ENCODE results near the gene PNPLA6.

PNPLA6 gene

DNA sequence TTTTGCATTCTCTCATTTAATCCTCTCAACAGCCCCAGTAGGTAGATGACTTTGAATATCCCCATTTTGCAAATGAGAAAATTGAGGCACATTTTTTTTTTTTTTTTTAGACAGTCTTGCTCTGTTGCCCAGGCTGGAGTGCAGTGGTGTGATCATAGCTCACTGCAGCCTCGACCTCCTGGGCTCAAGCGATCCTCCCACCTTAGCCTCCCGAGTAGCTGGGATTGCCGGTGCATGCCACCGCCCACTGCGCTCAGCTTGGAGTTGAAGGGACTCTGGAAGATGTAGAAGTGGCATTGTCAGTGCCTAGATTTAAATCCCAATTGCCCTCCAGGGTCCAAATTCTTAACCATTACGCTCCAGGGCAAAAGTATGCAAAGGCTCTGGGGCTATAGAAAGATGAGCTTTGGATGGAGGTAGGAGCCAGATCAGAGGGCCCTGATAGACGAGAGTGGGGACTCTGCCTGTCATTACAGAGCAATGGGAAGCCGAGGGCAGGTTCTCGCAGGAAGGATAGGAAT lies 13.9 kb upstream of the PNPLA6 start:
- TF ChIP-seq, protein P1, sequence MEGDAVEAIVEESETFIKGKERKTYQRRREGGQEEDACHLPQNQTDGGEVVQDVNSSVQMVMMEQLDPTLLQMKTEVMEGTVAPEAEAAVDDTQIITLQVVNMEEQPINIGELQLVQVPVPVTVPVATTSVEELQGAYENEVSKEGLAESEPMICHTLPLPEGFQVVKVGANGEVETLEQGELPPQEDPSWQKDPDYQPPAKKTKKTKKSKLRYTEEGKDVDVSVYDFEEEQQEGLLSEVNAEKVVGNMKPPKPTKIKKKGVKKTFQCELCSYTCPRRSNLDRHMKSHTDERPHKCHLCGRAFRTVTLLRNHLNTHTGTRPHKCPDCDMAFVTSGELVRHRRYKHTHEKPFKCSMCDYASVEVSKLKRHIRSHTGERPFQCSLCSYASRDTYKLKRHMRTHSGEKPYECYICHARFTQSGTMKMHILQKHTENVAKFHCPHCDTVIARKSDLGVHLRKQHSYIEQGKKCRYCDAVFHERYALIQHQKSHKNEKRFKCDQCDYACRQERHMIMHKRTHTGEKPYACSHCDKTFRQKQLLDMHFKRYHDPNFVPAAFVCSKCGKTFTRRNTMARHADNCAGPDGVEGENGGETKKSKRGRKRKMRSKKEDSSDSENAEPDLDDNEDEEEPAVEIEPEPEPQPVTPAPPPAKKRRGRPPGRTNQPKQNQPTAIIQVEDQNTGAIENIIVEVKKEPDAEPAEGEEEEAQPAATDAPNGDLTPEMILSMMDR (IDR thresholded peaks at IDR 0.05; ENCODE audit: low read length, missing control alignments) = no peak
- peak overlapping the region; percentile 83 for H3K4me3 ChIP-seq (replicated peaks; ENCODE audit: low read depth, low read length)

DNA sequence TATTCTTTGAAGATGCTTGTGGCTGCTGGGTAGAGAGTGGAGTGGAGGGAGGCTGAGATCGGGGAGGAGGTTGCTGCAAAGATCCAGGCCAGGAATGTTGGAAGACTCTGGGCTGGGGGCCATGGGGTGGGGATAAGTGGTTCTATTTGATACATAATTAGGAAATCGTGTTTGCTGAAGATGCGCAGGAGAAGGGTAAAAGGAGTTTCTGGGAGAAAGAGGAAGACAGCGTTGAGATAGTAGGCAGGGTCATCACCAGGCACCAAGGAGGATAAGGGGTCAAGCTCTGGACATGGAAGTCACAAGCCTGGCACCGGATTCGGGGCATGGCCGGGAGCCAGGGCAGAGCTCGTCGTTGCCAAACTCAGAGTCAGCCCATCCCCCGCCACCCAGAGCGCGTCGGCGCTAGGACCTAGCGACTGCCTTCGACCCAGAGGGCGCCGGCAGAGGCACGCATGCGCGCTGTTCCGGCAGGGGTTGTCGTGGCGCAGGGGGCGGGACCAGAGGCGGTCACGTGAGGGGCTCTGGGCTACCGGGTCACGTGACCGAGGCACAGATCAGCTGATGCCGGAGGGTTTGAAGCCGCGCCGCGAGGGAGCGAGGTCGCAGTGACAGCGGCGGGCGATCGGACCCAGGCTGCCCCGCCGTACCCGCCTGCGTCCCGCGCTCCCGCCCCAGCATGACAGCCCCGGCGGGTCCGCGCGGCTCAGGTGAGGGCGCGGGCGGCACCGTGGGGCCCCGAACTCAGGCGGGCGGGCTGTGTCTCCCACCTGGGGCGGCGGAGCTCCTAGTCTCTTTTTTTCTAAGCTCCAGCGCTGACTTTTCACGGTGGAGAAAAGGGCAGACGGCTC lies 13.2 kb upstream of the PNPLA6 start, which contains the start of gene MCOLN1:
MCOLN1 (plus strand) TSS at position 553 of the 851 bp plus-strand sequence; CDS start at position 680, 127 bp downstream.
- TF ChIP-seq, protein P1 (IDR thresholded peaks at IDR 0.05; ENCODE audit: low read length, missing control alignments) = no peak
- peak within 1 kb of the TSS; percentile 83 for H3K4me3 ChIP-seq (replicated peaks; ENCODE audit: low read depth, low read length)
- DNase-seq (ENCODE audit: low read depth) = peak; percentile 97

More for the DNA sequence above, 13.9 kb upstream of the PNPLA6 start:
- DNase-seq (ENCODE audit: low read depth) = no peak

DNA sequence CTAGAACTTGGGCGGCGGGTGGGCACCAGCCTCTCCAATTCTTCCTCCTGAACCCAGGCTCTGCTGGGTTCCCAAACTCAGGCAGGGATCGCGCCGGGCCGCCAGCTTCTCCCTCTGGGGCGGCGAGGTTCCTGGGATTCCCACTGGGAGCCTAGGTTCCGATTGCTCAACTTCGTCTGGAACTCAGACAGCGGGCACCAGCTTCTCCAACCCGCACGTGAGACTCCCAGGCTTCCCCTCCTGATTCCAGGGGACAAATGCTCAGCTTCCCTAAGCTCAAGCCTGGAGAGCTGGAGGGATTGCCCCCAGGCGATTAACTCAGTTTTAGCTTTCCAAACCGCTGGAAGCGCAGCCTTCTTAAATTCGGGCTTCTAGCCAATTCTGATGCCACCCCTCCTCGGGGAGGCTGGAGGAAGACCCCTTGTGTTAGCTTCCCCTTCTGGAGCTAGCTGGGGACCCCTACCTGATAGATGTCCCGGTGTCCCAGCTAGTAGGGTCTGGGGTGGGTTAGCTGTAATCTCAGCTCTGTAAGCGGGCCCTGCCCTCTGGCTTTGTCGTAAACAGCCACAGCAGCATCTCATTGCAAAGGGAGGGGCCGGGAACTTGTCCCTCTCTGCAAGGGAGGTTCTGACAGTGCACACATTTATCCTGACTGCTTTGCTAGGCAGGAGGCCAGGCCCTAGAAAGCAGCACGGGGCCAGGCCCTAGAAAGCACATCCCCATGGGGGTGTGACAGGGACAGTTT lies 12.4 kb upstream of the PNPLA6 start:
- TF ChIP-seq, protein P1 (IDR thresholded peaks at IDR 0.05; ENCODE audit: low read length, missing control alignments) = no peak
- peak; percentile 33 for DNase-seq (ENCODE audit: low read depth)
- peak overlapping the region; percentile 83 for H3K4me3 ChIP-seq (replicated peaks; ENCODE audit: low read depth, low read length)

DNA sequence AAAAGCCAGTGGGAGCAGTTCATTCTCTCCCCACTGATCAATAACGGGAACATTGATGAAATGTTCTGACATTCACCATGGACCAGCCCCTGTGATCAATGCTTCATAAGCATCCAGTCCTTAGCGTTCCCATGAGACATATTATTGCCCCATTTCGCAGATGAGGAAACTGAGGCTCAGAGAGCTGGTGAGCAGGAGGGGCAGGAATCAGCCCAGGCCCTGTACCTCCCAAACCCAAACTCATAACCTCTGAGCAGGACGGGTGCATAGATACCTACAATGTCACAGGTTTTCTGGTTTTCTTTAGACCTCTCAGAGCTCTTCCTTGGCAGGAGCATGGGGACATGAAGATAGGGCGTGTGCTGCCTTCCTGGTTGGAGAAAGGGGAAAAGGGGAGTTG lies 11.0 kb upstream of the PNPLA6 start:
- no peak overlapping the region for H3K4me3 ChIP-seq (replicated peaks; ENCODE audit: low read depth, low read length)
- DNase-seq (ENCODE audit: low read depth) = no peak
- TF ChIP-seq, protein P1 (IDR thresholded peaks at IDR 0.05; ENCODE audit: low read length, missing control alignments) = no peak

DNA sequence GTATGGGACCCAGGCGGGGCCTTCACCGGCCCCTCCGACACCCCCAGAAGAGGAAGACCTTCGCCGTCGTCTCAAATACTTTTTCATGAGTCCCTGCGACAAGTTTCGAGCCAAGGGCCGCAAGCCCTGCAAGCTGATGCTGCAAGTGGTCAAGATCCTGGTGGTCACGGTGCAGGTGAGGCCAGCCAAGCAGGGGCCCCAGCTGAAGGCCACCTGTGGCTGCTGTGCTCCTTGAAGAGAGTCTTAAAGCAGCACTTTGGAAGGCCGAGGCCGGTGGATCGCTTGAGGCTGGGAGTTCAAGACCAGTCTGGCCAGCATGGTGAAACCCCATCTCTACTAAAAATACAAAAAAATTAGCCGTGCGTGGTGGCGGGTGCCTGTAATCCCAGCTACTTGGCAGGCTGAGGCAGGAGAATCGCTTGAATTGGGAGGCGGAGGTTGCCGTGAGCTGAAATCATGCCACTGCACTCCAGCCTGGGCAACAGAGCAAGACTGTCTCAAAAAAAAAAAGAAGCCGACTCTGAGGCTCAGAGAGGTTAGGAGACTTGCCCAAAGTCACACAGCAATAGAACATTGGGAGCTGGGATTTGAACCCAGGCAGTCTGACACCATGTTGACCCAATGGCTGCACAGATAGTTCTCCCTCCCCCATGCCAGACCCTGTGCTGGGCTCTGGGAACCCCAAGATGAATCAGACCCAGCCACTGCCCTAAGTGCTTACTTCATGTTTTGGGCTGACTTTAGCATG lies 10.4 kb upstream of the PNPLA6 start:
- TF ChIP-seq, protein P1 (IDR thresholded peaks at IDR 0.05; ENCODE audit: low read length, missing control alignments) = no peak
- H3K4me3 ChIP-seq (replicated peaks; ENCODE audit: low read depth, low read length) = no peak overlapping the region
- DNase-seq (ENCODE audit: low read depth) = no peak
